ENCODE results near the gene MACROD2. TPM values are rescaled to one million over a fixed set of nuclear protein-coding genes. Genes with fewer than 3 reads are reported as not detected.

Gene MACROD2
- total RNA-seq, 1 experiment from 2014 or later, result 1.6 TPM

DNA sequence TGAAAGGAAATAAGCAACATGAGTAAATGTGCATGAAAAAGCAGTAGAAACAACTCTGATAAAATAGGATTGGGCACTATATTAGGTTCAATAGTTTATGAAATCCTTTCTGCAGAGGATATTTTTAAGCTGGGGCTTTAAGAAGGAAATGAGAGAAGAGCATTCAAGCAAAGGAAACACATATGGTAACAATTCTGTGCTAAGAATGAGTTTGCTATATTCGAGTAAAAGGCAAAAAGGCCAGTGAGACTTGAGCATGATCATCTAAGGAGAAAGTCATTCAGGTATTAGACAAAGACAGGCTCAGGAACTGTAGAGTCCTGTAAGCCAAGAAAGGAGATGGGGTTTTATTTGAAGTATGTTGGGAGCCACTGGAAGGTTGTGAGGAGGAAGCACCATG is 729.2 kb downstream of the MACROD2 start:
- no peak overlapping the region for H3K23ac ChIP-seq (ENCODE audit: insufficient read length, low read depth, low read length)
- H3K4me1 ChIP-seq (ENCODE audit: insufficient read depth, low read length), result no peaks in the 10 kb centered on the region
- no peak overlapping the region for H3K56ac ChIP-seq (ENCODE audit: insufficient read length, low read depth, low read length)
- H3K4me2 ChIP-seq (ENCODE audit: insufficient read depth, insufficient read length, low read length), result no peak overlapping the region
- H3K9me3 ChIP-seq (ENCODE audit: control insufficient read depth, low read depth, low read length), result no peaks in the 10 kb centered on the region
- H2BK20ac ChIP-seq (ENCODE audit: low read depth, low read length, poor library complexity, severe bottlenecking), result no peak overlapping the region
- no peak overlapping the region for H3K9ac ChIP-seq (ENCODE audit: extremely low read depth, insufficient read length, low read length)
- no peak overlapping the region for H2AFZ ChIP-seq (ENCODE audit: low read length)
- H4K8ac ChIP-seq (replicated peaks; ENCODE audit: insufficient read length, low read depth, low read length), result no peak overlapping the region
- H2BK15ac ChIP-seq (ENCODE audit: low read depth, low read length), result no peak overlapping the region
- no peaks in the 10 kb centered on the region for H4K20me1 ChIP-seq (ENCODE audit: control insufficient read depth, insufficient read depth, insufficient read length)
- no peaks in the 10 kb centered on the region for H3K79me1 ChIP-seq (ENCODE audit: insufficient read depth, low read depth, low read length, poor library complexity, severe bottlenecking)
- H3K27me3 Mint-ChIP-seq (ENCODE audit: low read depth), result no peaks in the 10 kb centered on the region; the same call in 1 of the 2 replicates
- no peak overlapping the region for H2AK5ac ChIP-seq (ENCODE audit: insufficient read length, low read length)
- H3K4me3 Mint-ChIP-seq, result no peak overlapping the region
- H3K23me2 ChIP-seq (ENCODE audit: insufficient read length, low read depth, low read length, poor library complexity, severe bottlenecking), result no peaks in the 10 kb centered on the region
- no peak overlapping the region for H3T11ph ChIP-seq (ENCODE audit: low read length)
- H3K36me3 Mint-ChIP-seq (ENCODE audit: insufficient read depth in 1 of 3, low read depth in 3 of 3), result no peaks in the 10 kb centered on the region
- no peak overlapping the region for H2BK120ac ChIP-seq (ENCODE audit: low read depth, low read length, poor library complexity, severe bottlenecking)
- H2BK5ac ChIP-seq (ENCODE audit: insufficient read length, low read length), result no peak overlapping the region
- peaks cover 0 to 5% of the 10 kb centered on the region in 2 experiments; a peak in 2 of 4 replicates for H3K4me1 Mint-ChIP-seq
- TF ChIP-seq, protein P1, sequence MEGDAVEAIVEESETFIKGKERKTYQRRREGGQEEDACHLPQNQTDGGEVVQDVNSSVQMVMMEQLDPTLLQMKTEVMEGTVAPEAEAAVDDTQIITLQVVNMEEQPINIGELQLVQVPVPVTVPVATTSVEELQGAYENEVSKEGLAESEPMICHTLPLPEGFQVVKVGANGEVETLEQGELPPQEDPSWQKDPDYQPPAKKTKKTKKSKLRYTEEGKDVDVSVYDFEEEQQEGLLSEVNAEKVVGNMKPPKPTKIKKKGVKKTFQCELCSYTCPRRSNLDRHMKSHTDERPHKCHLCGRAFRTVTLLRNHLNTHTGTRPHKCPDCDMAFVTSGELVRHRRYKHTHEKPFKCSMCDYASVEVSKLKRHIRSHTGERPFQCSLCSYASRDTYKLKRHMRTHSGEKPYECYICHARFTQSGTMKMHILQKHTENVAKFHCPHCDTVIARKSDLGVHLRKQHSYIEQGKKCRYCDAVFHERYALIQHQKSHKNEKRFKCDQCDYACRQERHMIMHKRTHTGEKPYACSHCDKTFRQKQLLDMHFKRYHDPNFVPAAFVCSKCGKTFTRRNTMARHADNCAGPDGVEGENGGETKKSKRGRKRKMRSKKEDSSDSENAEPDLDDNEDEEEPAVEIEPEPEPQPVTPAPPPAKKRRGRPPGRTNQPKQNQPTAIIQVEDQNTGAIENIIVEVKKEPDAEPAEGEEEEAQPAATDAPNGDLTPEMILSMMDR (conservative IDR thresholded peaks at IDR 0.05), result no peak
- no peak overlapping the region for H3K27ac Mint-ChIP-seq
- H4K91ac ChIP-seq (ENCODE audit: insufficient read length, low read depth, low read length), result no peak overlapping the region
- H3K79me2 ChIP-seq (ENCODE audit: insufficient read depth, low read length), result no peaks in the 10 kb centered on the region
- no peaks in the 10 kb centered on the region for H3K9me3 Mint-ChIP-seq
- H3K4ac ChIP-seq (ENCODE audit: low read depth, low read length), result no peak overlapping the region
- DNase-seq, result no peak
- no peak overlapping the region for H3K27ac ChIP-seq (ENCODE audit: insufficient read length, low read depth, low read length)
- no peak overlapping the region for H3K18ac ChIP-seq (ENCODE audit: insufficient read length, low read depth, low read length)
- H2BK12ac ChIP-seq (ENCODE audit: insufficient read length, low read depth, low read length), result no peak overlapping the region
- H4K5ac ChIP-seq (ENCODE audit: insufficient read length, low read depth, low read length), result no peak overlapping the region
- H3K27me3 ChIP-seq (ENCODE audit: insufficient read depth, low read length), result no peaks in the 10 kb centered on the region
- no peak overlapping the region for H3K14ac ChIP-seq (ENCODE audit: insufficient read depth, low read length)
- no CpG with 5 or more reads among the region's 1 CpG for WGBS (ENCODE audit: extremely low coverage, insufficient read length, low lambda C conversion rate)

All from H9 (cell line).